Measurements from ENCODE around the gene IQCN.

The IQCN gene

GRCh38 chr19:18279516-18280246, 5.4 kb upstream of the IQCN start (continued):
- TF ChIP-seq ZNF513 (tag by site-specific recombination; IDR thresholded peaks at IDR 0.05): no peak
- no peak for TF ChIP-seq ZNF658 (tag by site-specific recombination; IDR thresholded peaks at IDR 0.05)
- TF ChIP-seq ZNF223 (tag by site-specific recombination; IDR thresholded peaks at IDR 0.05): no peak
- TF ChIP-seq ZEB2 (tag by site-specific recombination; IDR thresholded peaks at IDR 0.05): peak; percentile 97
- no peak for TF ChIP-seq TCF7L2 (IDR thresholded peaks at IDR 0.05; ENCODE audit: borderline replicate concordance, low read depth, low read length)
- no peak for TF ChIP-seq ZNF548 (tag by site-specific recombination; IDR thresholded peaks at IDR 0.05)
- no peak for TF ChIP-seq ZNF280D (tag by site-specific recombination; IDR thresholded peaks at IDR 0.05)
- TF ChIP-seq ZNF521 (tag by site-specific recombination; IDR thresholded peaks at IDR 0.05): no peak
- no peak for TF ChIP-seq ZFP37 (tag by site-specific recombination; IDR thresholded peaks at IDR 0.05)
- no peak for TF ChIP-seq ZNF707 (tag by site-specific recombination; IDR thresholded peaks at IDR 0.05)
- TF ChIP-seq ZBTB7A (tag by site-specific recombination; IDR thresholded peaks at IDR 0.05; ENCODE audit: low read depth): no peak; the same call in 1 of the 2 replicates
- TF ChIP-seq BCL6B (tag by site-specific recombination; IDR thresholded peaks at IDR 0.05): peak; percentile 28; the same call in 1 of the 2 replicates
- TF ChIP-seq ZNF19 (tag by site-specific recombination; IDR thresholded peaks at IDR 0.05; ENCODE audit: low read depth): no peak
- TF ChIP-seq ZNF600 (tag by site-specific recombination; IDR thresholded peaks at IDR 0.05): peak; percentile 97
- no peak for TF ChIP-seq YY2 (tag by site-specific recombination; IDR thresholded peaks at IDR 0.05)
- no peak for TF ChIP-seq ZNF239 (tag by site-specific recombination; IDR thresholded peaks at IDR 0.05)
- TF ChIP-seq TSHZ1 (tag by site-specific recombination; IDR thresholded peaks at IDR 0.05; ENCODE audit: borderline replicate concordance): no peak
- no peak for TF ChIP-seq ZNF549 (tag by site-specific recombination; IDR thresholded peaks at IDR 0.05)
- no peak for TF ChIP-seq ZBTB1 (tag by site-specific recombination; IDR thresholded peaks at IDR 0.05)
- TF ChIP-seq REST (tag by site-specific recombination; IDR thresholded peaks at IDR 0.05): 0 out of 2 replicates have a peak, but pooled peaks have one; percentile 10
- no peak for TF ChIP-seq ZNF112 (tag by site-specific recombination; IDR thresholded peaks at IDR 0.05)
- TF ChIP-seq ZNF354C (tag by site-specific recombination; IDR thresholded peaks at IDR 0.05; ENCODE audit: borderline replicate concordance, low read depth): no peak
